GM19099 (cell line): Measurements from ENCODE around the gene SLC6A19.

Experiments used
- POLR2A ChIP-seq: IDR thresholded peaks from 3 replicates; pipeline ENCODE4 v1.6.1; 2011; ENCODE audit warnings: low read depth; ENCODE audit not compliant: insufficient read length; ENCODE audit errors: extremely low read depth

The SLC6A19 gene

DNA sequence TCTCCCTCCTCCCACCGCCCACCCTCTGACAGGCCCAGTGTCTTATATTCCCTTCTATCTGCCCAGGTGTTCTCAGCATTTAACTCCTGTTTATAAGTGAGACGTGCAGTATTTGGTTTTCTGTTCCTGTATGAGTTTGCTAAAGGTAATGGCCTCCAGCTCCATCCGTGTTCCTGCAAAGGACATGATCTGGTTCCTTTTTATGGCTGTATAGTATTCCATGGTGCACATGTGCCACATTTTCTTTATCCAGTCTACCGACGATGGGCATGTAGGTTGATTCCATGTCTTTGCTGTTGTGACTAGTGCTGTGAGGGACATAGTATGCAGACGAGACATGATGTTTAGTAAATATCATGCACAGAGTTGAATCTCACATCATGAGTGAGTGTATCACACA lies 7.0 kb upstream of the SLC6A19 start:
- TF ChIP-seq POLR2A, result no peak

DNA sequence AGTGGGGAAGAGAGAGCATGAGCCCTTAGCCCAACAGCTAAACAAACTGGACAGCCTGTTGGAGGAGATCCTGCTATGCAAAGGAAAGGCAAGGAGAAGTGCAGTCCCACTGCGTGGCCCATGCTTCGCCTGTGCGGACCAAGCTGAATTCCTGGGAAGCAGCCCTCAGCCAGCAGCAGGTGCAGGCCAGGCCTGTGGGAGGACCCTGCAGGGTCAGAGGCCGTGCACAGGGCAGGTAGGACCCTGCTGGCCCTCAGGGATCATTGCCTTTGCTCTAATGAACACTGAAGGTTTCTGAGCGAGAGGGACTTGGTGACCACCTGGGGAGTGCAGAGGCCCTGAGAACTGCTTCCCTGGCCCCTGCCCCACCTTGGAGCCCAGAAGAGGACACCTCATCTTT lies 6.0 kb upstream of the SLC6A19 start:
- TF ChIP-seq POLR2A, result no peak

DNA sequence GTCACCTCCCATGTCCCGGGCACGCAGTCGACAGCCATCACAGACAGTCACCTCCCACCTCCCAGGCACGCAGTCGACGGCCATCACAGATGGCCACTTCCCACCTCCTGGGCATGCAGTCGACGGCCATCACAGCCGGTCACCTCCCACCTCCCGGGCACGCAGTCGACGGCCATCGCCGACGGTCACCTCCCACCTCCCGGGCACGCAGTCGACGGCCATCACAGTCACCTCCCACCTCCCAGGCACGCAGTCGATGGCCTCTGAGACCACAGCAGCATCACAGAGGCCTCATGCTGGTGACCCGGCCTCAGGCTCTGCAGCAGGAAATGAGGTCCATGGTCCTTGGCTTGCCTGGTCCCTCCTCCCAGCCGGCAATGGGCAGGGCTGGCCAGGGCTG lies 5.5 kb upstream of the SLC6A19 start:
- TF ChIP-seq POLR2A, result no peak

DNA sequence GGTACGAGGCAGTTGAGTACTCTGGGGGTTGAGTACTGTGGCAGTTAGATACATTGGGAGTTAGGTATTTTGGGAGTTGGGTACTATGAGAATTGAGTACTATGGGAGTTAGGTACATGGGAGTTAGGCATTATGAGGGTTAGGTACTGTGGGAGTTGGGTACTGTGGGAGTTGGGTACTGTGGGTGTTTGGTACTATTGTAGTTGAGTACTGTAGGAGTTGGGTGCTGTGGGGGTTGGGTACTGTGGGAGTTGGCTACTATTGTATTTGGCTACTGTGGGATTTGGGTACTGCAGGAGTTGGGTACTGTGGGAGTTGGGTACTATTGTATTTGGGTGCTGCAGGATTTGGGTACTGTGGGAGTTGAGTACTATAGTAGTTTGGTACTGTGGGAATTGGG lies 4.8 kb upstream of the SLC6A19 start:
- no peak for TF ChIP-seq POLR2A

DNA sequence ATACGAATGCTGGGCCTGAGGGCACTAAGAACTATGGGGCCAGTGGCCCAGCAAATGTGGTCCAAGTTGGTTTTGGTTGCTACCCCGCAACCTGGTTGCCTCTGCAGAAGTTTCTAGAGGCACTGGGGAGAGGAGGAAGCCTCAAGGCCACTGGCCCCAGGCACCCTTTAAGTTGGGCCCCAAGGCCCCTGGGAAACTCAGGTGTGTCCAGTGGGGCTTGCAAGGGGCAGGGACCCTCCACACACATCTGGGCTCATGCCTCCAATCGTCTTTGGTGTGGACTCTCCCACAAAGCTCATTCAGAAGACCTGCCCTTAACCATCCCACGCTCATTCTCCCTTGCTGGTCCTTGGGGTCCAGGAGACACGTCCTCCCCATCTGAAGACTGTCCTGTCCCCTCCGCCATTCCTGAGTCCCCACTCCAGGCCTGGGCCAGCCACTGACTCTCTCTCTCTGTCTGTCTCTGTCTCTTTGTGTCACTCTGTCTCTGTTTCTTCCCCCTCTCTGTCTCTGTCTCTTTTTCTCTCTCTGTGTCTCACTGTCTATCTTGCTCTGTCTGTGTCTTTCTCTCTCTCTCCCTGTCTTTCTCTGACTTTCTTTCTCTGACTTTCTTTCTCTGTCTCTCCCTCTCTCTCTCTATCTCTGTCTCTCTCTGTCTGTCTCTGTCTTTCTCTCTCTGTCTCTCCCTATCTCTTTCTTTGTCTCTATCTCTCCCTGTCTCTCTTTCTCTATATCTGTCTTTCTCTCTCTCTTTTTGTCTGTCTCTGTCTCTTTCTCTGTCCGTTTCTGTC lies 3.3 kb upstream of the SLC6A19 start:
- no peak for TF ChIP-seq POLR2A

DNA sequence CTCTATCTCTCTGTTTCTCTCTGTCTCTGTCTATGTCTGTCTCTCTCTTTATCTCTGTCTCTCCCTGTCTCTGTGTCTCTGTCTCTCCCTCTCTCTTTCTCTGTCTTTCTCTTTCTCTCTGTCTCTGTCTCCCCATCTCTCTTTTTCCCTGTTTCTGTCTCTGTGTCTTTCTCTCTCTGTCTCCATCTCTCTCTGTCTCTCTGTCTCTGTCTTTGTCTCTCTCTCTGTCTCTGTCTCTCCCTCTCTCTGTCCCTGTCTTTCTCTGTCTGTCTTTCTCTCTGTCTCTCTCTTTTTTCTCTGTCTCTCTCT lies 2.1 kb upstream of the SLC6A19 start:
- TF ChIP-seq POLR2A, result no peak

DNA sequence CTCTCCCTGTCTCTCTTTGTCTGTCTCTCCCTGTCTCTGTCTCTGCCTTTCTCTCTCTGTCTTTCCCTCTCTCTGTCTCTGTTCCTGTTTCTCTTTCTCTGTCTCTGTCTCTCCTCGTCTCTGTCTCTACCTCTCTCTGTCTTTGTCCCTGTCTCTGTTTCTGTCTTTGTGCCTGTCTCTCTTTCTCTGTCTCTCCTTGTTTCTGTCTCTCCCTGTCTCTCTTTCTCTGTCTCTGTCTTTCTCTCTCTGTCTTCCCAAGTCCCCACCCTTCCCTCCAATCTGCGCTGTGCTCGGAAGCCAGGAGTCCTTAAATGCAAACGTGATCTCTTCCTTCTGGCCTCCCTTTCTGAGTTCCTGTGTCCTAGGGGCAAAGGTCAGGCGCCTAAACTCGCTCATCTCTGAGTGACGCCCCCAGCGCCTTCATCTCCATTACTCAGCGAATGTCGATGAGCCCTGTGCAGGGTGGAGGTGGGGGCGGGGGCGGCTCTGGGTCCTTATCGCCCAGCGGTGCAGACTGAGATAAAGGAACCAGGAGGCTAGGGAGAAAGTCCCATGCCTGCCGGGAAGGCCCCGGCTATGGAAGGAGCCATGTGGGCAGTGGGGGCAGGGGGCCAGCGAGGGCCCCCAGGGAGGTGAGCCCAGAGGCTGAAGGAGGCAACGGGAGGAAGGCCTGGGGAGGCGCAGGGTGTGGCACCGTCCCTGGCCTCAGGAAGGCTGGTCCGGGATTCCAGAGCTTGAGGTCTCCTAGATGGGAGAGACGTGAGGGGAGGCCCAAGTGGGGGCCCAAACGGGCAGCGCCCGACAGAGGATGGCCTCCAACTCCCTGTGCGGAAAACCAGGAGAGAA lies 1.5 kb upstream of the SLC6A19 start:
- TF ChIP-seq POLR2A, result no peak

DNA sequence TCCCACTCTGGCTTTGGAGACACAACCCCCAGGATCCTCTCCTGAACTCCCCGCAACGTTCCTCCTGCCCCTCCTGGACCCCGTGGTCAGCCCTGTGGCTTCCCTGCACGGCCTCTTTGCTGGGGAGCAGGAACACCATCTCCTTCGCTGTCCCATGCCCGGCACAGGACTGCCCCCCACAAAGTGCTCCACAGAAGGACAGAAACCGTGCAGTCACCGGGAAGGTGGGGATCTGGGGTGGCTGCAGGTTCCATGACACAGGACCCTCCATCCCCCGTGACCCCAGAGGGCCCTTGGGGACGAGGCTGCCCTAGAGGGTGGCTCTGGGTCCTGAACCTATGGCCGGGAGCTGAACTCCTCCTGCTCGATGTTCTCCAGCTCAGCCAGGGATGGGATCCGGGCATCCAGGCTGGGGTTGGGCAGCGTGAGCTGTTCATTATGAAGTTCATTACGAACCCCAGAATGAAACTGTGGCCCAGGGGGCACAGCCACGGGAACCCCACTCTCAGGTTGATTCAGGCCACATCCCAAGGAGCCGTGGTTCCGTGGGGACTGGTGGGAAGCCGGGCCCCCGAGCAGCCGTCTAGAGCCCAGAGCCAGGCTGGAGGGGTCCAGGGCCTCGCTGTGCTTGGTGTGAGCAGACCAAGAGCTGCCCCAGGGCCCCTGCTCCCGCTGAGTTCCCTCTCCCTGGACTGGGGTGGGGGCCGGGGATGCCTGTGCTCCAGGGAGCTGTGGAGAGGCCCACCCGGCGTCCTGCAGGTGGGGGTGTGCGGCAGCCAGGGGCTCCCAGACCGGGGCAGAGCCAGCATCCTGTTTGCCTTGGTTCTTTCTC lies 684 bp upstream of the SLC6A19 start:
- TF ChIP-seq POLR2A, result no peak

DNA sequence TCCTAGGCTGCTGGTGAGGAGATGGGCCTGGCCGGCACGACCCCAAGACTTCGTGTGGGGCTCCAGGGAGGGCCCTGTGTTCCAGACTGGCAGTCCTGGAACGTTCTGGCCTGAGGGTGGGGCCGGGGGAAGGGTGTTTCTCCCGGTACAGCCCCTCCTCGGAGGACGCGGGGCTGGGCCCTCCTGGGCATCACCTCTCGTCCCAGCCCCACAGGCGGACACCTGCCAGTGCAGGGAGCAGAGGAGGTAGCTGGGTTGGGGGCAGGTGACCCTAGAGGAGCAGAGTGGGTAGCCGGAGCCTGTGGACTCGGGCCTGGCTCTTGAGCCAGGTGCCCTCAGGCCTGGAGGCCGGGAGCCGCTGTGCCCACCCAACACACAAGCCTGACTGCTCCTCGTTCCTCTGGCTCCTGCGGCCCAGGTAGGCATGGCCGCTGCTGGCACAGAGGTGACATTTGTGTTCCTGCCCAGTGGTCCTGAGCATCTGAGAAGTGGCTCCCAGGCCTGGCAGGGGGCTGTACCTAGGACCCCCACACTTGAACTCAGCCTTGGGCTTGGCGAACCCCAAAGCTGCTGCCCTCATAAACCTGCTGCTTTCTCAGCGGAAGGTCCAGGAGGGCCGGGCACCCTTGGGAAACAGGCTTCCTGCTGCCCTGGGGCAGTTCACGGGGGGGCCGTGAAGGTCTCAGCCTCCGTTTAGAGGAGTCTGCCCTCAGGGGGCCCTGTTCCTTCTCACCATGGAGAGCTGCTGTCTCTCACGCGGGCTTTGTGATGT lies 817 bp downstream of the SLC6A19 start:
- TF ChIP-seq POLR2A, result no peak

DNA sequence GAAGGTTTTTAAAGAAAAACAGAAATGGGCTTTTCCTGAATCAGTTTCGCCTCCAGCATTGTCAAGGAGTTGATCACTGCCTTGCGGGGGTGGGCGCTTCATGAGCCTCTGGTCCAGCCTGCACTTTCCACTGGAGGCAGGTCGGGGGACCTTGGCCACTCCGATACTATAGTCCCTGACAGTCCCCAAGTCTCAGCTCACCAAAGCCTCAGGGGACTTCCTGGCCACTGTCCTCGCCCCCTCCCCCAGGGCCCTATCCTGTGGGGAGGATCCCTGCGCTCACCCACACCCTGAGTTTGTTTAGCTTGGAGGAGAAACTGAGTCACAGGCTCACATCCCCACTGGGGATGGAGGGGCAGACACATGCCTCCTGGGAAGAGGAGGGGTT lies 1.4 kb downstream of the SLC6A19 start:
- TF ChIP-seq POLR2A, result no peak

DNA sequence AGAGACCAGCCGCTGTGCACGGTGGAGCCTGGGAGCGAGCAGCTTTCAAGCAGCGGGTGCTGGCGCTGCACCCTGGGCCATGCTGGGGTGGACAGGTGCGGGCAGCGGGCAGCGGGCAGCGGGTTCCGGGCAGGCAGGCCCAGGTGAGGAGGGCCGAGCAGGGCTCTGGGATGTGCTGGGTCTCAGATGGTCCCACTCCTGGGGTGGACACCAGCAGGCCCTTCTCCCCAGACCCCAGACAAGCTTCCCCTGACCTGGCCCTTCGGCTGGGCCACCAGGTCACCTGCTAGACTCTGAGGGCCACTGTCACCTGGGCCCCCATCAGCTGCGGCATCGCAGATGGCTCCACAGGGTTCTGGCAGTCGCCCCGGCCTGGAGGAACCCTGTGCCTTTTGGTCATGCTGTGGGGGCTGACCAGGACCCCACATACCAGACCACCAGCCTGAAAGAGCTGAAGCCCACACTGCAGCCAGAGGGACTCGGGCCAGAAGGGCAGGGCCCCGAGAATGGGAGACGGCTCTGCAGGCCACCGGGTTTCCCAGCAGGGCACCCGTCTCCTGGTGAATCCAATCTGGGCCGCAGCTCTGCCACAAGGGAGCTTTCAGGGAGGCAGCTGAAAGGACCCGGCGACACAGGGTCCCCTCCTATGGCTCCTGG lies 2.0 kb downstream of the SLC6A19 start:
- no peak for TF ChIP-seq POLR2A

DNA sequence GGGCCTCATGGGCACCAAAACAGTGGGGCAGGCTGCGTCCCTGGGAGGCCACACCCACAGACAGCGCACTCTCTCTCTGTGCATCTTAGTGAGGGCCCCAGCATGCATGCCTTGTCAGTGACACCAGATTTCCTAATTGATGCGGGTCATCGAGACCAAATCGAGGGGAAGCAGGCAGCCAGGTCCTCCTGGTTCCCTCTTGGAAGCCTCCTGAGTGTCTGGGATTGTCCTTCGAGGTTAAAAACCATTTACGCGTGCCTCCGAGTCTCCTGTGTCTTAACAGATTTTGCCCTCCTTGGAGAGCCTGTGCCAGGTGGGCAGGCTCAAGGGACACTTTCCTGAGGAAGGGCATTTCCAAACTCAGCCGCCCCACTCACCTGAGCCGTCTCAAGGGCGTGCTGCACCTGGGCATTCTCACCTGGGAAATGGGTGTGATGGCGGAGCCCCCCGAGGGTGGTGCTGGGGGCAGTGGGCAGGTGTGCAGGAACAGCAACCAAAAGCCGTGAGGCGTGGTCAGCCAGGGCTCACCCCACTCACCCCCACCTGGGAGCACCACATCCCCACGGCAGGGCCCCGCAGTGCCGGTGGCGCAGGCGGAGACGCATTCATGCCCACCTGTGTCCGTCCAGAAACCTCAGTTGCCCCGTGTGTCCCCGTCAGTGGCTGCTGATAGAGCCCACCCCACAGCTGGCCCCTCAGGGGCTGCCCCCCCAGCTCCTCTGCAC lies 2.7 kb downstream of the SLC6A19 start:
- no peak for TF ChIP-seq POLR2A

DNA sequence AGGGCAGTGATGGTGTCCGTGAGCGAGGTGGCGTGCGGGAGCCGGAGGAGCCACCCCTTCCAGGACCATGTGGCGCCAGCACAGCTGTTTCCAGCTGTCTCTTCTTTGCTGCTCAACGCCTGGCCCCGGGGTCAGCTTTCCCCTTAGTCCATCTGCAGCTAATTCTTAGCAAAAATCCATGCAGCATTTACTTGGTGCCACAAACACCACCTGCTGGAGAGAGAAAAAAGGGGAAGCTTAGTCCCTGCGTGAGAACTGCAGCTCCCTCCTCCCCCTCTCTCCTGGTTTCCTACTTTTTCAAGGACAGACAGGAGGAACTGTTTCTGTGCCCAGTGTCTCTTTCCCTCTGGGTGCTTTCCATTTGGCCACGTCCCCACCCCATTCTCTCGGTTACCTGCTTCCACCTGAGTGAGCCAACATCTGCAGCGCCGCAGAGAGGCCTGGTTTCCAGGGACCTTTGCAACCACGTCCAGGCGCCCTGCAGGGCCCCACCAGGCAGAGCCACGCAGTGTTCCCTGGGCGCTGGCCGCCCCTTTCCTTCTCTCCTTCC lies 3.4 kb downstream of the SLC6A19 start:
- TF ChIP-seq POLR2A, result no peak
